Measurements from ENCODE around the gene LRRC17. TPM values are rescaled to one million over a fixed set of nuclear protein-coding genes. Genes with fewer than 3 reads are reported as not detected.

The LRRC17 gene
- 1 to 10 TPM; 1.1 to 4.5 (median 3.1) TPM for total RNA-seq

GRCh38 chr7:102912742-102913141 lies at the start of gene LRRC17:
TSS of gene LRRC17 (plus strand) at chr7:102913000. CDS start at chr7:102933914, 20,914 bp downstream.
- Histone ChIP-seq H3K27me3 (no peaks in the 10 kb centered on the region), H3K4me1 (peaks cover 9% of the 10 kb centered on the region), H3K27ac (no peak within 1 kb of the TSS), H3K4me3 (peak within 1 kb of the TSS; percentile 29), H3K9me3 (no peaks in the 10 kb centered on the region), H3K36me3 (no peaks in the 10 kb centered on the region)
- DNase-seq (ENCODE audit: low spot score in 2 of 2) = no peak
- WGBS = 41% methylated on average over 6 of the region's 6 CpGs
- TF ChIP-seq POLR2AphosphoS5 (IDR thresholded peaks at IDR 0.05) (no peak), EP300 (IDR thresholded peaks at IDR 0.05) (no peak), CTCF (IDR thresholded peaks at IDR 0.05) (no peak), POLR2A (IDR thresholded peaks at IDR 0.05) (no peak)

- Histone ChIP-seq H3K27ac (no peak overlapping the region), H3K4me3 (no peak overlapping the region), H3K36me3 (no peaks in the 10 kb centered on the region), H3K9me3 (no peaks in the 10 kb centered on the region), H3K4me1 (no peaks in the 10 kb centered on the region), H3K27me3 (no peaks in the 10 kb centered on the region)
- 75% methylated on average over 2 of the region's 2 CpGs for WGBS
- no peak for DNase-seq (ENCODE audit: low spot score in 2 of 2)
- TF ChIP-seq CTCF (IDR thresholded peaks at IDR 0.05) = no peak
- no peak for TF ChIP-seq POLR2A (IDR thresholded peaks at IDR 0.05)
- no peak for TF ChIP-seq EP300 (IDR thresholded peaks at IDR 0.05)
- TF ChIP-seq POLR2AphosphoS5 (IDR thresholded peaks at IDR 0.05) = no peak
Observed at GRCh38 chr7:102864958-102865357, 47.8 kb upstream of the LRRC17 start.

- TF ChIP-seq EP300 (IDR thresholded peaks at IDR 0.05) (no peak), CTCF (IDR thresholded peaks at IDR 0.05) (no peak), POLR2A (IDR thresholded peaks at IDR 0.05) (no peak), POLR2AphosphoS5 (IDR thresholded peaks at IDR 0.05) (no peak)
- H3K4me1 ChIP-seq = no peaks in the 10 kb centered on the region
- H3K27me3 ChIP-seq = no peaks in the 10 kb centered on the region
- no peaks in the 10 kb centered on the region for H3K9me3 ChIP-seq
- no peak overlapping the region for H3K27ac ChIP-seq
- H3K36me3 ChIP-seq = no peaks in the 10 kb centered on the region
- no peak for DNase-seq (ENCODE audit: low spot score in 2 of 2)
- no peak overlapping the region for H3K4me3 ChIP-seq
- WGBS = 84% methylated on average over 3 of the region's 3 CpGs
Observed at GRCh38 chr7:102866535-102867215, 46.1 kb upstream of the LRRC17 start.

GRCh38 chr7:102869195-102869594 lies 43.6 kb upstream of the LRRC17 start:
- no peaks in the 10 kb centered on the region for H3K9me3 ChIP-seq
- no peak overlapping the region for H3K27ac ChIP-seq
- TF ChIP-seq POLR2A (IDR thresholded peaks at IDR 0.05) (no peak), POLR2AphosphoS5 (IDR thresholded peaks at IDR 0.05) (no peak), EP300 (IDR thresholded peaks at IDR 0.05) (no peak), CTCF (IDR thresholded peaks at IDR 0.05) (no peak)
- no peaks in the 10 kb centered on the region for H3K4me1 ChIP-seq
- 87% methylated on average over 5 of the region's 5 CpGs for WGBS
- H3K27me3 ChIP-seq = no peaks in the 10 kb centered on the region
- no peak overlapping the region for H3K4me3 ChIP-seq
- no peak for DNase-seq (ENCODE audit: low spot score in 2 of 2)
- no peaks in the 10 kb centered on the region for H3K36me3 ChIP-seq

GRCh38 chr7:102872460-102872859 lies 40.3 kb upstream of the LRRC17 start:
- WGBS = 90% methylated on average over 2 of the region's 2 CpGs
- no peaks in the 10 kb centered on the region for H3K36me3 ChIP-seq
- H3K27ac ChIP-seq = no peak overlapping the region
- no peaks in the 10 kb centered on the region for H3K27me3 ChIP-seq
- no peaks in the 10 kb centered on the region for H3K9me3 ChIP-seq
- no peak overlapping the region for H3K4me3 ChIP-seq
- TF ChIP-seq EP300 (IDR thresholded peaks at IDR 0.05) (no peak), POLR2AphosphoS5 (IDR thresholded peaks at IDR 0.05) (no peak), CTCF (IDR thresholded peaks at IDR 0.05) (no peak), POLR2A (IDR thresholded peaks at IDR 0.05) (no peak)
- no peak for DNase-seq (ENCODE audit: low spot score in 2 of 2)
- H3K4me1 ChIP-seq = no peaks in the 10 kb centered on the region

All from suprapubic skin (tissue), 4 donors.